ENCODE results near the gene FAM174C.

DNA sequence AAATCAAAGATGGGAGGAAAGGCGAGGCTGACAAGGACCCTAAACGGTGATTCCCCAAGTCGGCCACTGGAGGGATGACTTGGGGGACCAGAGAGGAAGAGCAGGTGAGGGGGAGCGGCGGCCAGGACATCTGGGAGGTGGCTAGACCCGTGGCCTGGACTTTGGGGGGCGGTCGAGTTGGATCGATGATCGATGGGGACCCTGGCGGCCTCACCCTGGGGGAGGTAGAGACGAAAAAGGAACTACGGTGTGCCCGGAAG is 13.9 kb upstream of the FAM174C start:
- no peak for TF ChIP-seq ELF4 (IDR thresholded peaks at IDR 0.05)
- no peak for TF ChIP-seq ARNT (IDR thresholded peaks at IDR 0.05)
- TF ChIP-seq TARDBP (IDR thresholded peaks at IDR 0.05): no peak
- TF ChIP-seq FOXA1 (IDR thresholded peaks at IDR 0.05): no peak
- no peak for TF ChIP-seq SP1 (IDR thresholded peaks at IDR 0.05)
- no peak for TF ChIP-seq L3MBTL2 (conservative IDR thresholded peaks at IDR 0.05)
- TF ChIP-seq, protein P1, sequence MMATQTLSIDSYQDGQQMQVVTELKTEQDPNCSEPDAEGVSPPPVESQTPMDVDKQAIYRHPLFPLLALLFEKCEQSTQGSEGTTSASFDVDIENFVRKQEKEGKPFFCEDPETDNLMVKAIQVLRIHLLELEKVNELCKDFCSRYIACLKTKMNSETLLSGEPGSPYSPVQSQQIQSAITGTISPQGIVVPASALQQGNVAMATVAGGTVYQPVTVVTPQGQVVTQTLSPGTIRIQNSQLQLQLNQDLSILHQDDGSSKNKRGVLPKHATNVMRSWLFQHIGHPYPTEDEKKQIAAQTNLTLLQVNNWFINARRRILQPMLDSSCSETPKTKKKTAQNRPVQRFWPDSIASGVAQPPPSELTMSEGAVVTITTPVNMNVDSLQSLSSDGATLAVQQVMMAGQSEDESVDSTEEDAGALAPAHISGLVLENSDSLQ (IDR thresholded peaks at IDR 0.05): no peak
- TF ChIP-seq SUZ12 (IDR thresholded peaks at IDR 0.05): no peak
- TF ChIP-seq FOXM1 (IDR thresholded peaks at IDR 0.05; ENCODE audit: borderline replicate concordance): no peak
- TF ChIP-seq CTBP1 (IDR thresholded peaks at IDR 0.05; ENCODE audit: borderline replicate concordance): no peak
- TF ChIP-seq HDGF (IDR thresholded peaks at IDR 0.05; ENCODE audit: borderline replicate concordance): no peak
- no peak for TF ChIP-seq BHLHE40 (IDR thresholded peaks at IDR 0.05; ENCODE audit: borderline replicate concordance)
- TF ChIP-seq ZNF384 (IDR thresholded peaks at IDR 0.05): no peak
